ENCODE measurements around the gene AFG1L. TPM values are rescaled to one million over a fixed set of nuclear protein-coding genes. Genes with fewer than 3 reads are reported as not detected.

The AFG1L gene
- total and polyA plus RNA-seq, 2 experiments from 2014 or later, result 4.1 to 8.7 TPM

DNA sequence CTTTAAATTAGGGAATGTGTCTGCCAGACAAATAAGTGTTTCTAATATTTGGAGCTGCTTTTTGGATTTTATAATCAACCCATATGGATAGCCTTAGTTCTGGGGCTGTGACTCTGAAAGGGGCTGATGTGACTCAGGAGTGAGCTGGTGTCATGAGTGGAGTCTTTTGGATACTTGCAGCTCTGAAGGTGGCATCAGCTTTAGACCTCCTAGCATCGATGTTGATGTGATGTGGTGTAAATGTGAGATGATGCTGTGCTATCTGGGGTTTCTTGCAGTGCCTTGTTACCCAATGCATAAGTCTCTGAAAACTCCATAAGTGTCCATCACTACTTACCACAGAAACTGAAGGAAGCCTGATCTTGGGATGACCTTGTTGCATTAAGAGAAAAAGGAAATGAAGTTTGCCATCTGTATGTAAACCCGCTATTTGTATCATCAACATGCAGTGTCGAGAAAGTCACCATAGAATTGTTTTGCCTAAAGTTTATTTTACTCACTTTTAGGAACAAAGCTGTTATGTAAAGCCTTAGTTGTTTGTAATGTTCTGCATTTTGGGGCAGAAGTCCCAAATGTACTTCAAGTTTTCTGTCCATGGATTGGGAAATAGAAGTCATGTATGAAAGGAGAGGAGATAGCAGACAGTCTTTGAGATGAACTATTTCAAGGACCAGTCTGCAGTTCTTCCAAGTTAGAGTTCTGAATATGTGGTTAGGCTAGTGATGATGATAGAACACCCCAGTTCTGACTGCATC is 273.9 kb downstream of the AFG1L start (continued):
- TF ChIP-seq, protein P1, sequence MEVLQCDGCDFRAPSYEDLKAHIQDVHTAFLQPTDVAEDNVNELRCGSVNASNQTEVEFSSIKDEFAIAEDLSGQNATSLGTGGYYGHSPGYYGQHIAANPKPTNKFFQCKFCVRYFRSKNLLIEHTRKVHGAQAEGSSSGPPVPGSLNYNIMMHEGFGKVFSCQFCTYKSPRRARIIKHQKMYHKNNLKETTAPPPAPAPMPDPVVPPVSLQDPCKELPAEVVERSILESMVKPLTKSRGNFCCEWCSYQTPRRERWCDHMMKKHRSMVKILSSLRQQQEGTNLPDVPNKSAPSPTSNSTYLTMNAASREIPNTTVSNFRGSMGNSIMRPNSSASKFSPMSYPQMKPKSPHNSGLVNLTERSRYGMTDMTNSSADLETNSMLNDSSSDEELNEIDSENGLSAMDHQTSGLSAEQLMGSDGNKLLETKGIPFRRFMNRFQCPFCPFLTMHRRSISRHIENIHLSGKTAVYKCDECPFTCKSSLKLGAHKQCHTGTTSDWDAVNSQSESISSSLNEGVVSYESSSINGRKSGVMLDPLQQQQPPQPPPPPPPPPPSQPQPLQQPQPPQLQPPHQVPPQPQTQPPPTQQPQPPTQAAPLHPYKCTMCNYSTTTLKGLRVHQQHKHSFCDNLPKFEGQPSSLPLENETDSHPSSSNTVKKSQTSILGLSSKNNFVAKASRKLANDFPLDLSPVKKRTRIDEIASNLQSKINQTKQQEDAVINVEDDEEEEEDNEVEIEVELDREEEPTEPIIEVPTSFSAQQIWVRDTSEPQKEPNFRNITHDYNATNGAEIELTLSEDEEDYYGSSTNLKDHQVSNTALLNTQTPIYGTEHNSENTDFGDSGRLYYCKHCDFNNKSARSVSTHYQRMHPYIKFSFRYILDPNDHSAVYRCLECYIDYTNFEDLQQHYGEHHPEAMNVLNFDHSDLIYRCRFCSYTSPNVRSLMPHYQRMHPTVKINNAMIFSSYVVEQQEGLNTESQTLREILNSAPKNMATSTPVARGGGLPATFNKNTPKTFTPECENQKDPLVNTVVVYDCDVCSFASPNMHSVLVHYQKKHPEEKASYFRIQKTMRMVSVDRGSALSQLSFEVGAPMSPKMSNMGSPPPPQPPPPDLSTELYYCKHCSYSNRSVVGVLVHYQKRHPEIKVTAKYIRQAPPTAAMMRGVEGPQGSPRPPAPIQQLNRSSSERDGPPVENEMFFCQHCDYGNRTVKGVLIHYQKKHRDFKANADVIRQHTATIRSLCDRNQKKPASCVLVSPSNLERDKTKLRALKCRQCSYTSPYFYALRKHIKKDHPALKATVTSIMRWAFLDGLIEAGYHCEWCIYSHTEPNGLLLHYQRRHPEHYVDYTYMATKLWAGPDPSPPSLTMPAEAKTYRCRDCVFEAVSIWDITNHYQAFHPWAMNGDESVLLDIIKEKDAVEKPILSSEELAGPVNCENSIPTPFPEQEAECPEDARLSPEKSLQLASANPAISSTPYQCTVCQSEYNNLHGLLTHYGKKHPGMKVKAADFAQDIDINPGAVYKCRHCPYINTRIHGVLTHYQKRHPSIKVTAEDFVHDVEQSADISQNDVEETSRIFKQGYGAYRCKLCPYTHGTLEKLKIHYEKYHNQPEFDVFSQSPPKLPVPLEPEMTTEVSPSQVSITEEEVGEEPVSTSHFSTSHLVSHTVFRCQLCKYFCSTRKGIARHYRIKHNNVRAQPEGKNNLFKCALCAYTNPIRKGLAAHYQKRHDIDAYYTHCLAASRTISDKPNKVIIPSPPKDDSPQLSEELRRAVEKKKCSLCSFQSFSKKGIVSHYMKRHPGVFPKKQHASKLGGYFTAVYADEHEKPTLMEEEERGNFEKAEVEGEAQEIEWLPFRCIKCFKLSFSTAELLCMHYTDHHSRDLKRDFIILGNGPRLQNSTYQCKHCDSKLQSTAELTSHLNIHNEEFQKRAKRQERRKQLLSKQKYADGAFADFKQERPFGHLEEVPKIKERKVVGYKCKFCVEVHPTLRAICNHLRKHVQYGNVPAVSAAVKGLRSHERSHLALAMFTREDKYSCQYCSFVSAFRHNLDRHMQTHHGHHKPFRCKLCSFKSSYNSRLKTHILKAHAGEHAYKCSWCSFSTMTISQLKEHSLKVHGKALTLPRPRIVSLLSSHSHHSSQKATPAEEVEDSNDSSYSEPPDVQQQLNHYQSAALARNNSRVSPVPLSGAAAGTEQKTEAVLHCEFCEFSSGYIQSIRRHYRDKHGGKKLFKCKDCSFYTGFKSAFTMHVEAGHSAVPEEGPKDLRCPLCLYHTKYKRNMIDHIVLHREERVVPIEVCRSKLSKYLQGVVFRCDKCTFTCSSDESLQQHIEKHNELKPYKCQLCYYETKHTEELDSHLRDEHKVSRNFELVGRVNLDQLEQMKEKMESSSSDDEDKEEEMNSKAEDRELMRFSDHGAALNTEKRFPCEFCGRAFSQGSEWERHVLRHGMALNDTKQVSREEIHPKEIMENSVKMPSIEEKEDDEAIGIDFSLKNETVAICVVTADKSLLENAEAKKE (CRISPR knock-in tag; IDR thresholded peaks at IDR 0.05), result no peak
- TF ChIP-seq, protein P2, sequence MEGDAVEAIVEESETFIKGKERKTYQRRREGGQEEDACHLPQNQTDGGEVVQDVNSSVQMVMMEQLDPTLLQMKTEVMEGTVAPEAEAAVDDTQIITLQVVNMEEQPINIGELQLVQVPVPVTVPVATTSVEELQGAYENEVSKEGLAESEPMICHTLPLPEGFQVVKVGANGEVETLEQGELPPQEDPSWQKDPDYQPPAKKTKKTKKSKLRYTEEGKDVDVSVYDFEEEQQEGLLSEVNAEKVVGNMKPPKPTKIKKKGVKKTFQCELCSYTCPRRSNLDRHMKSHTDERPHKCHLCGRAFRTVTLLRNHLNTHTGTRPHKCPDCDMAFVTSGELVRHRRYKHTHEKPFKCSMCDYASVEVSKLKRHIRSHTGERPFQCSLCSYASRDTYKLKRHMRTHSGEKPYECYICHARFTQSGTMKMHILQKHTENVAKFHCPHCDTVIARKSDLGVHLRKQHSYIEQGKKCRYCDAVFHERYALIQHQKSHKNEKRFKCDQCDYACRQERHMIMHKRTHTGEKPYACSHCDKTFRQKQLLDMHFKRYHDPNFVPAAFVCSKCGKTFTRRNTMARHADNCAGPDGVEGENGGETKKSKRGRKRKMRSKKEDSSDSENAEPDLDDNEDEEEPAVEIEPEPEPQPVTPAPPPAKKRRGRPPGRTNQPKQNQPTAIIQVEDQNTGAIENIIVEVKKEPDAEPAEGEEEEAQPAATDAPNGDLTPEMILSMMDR (conservative IDR thresholded peaks at IDR 0.05; ENCODE audit: low read depth in 2 of 2), result no peak
- TF ChIP-seq POLR2AphosphoS5 (IDR thresholded peaks at IDR 0.05; ENCODE audit: low read depth) (no peak), CREB1 (CRISPR knock-in tag; IDR thresholded peaks at IDR 0.05; ENCODE audit: low read depth) (no peak)

DNA sequence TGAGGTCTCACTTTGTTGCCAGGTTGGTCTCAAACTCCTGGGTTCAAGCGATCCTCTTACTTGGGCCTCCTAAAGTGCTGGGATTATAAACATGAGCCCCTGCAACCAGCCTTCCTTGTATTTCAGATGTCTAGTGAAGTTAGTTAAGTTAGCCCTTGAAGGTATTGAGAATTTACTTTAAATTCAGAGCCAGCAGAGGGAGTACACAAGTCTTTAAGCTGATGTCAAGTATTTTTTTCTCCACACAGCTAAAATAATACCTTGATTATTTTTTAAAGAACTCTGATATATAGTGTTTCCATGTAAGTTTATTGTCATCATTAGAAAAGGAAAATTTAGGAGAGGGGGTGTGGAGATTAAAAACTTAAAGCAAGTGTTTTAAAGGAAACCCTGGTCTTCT is 275.7 kb downstream of the AFG1L start:
- peaks cover 4% of the 10 kb centered on the region for H3K27me3 Mint-ChIP-seq (ENCODE audit: insufficient read depth, low read depth, poor library complexity)
- DNase-seq (ENCODE audit: low spot score), result peak; percentile 43
- peaks cover 8% of the 10 kb centered on the region; the same call in 1 of the 2 replicates for H3K4me1 ChIP-seq (ENCODE audit: insufficient read depth)
- H2AFZ ChIP-seq, result no peak overlapping the region
- no peaks in the 10 kb centered on the region for H3K27me3 ChIP-seq (ENCODE audit: insufficient read depth)
- no peaks in the 10 kb centered on the region for H3K9me2 ChIP-seq (ENCODE audit: insufficient read depth)
- peaks cover 6% of the 10 kb centered on the region; the same call in 1 of the 2 replicates for H4K20me1 ChIP-seq (replicated peaks; ENCODE audit: insufficient read depth)
- no peaks in the 10 kb centered on the region; the same call in 2 of the 3 replicates for H3K9me3 Mint-ChIP-seq
- no peak overlapping the region for H3K4me2 ChIP-seq
- peaks cover 32% of the 10 kb centered on the region for H3K36me3 Mint-ChIP-seq (ENCODE audit: low read depth)
- H3K79me2 ChIP-seq (replicated peaks; ENCODE audit: insufficient read depth), result peaks cover 97% of the 10 kb centered on the region
- H3K27ac ChIP-seq (ENCODE audit: low read depth), result no peak overlapping the region
- H3K4me3 ChIP-seq, result no peak overlapping the region
- no peaks in the 10 kb centered on the region for H3F3A ChIP-seq (replicated peaks; ENCODE audit: low read depth)
- TF ChIP-seq CREB1 (CRISPR knock-in tag; IDR thresholded peaks at IDR 0.05; ENCODE audit: low read depth) (no peak), ZNF114 (CRISPR knock-in tag; IDR thresholded peaks at IDR 0.05) (no peak)
- TF ChIP-seq, protein P3, sequence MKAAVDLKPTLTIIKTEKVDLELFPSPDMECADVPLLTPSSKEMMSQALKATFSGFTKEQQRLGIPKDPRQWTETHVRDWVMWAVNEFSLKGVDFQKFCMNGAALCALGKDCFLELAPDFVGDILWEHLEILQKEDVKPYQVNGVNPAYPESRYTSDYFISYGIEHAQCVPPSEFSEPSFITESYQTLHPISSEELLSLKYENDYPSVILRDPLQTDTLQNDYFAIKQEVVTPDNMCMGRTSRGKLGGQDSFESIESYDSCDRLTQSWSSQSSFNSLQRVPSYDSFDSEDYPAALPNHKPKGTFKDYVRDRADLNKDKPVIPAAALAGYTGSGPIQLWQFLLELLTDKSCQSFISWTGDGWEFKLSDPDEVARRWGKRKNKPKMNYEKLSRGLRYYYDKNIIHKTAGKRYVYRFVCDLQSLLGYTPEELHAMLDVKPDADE (IDR thresholded peaks at IDR 0.05), result no peak
- TF ChIP-seq, protein P2 (conservative IDR thresholded peaks at IDR 0.05; ENCODE audit: low read depth in 2 of 2), result peak in 1 of 2 experiments; percentile 19; a peak in 1 of 4 replicates
- TF ChIP-seq, protein P4, sequence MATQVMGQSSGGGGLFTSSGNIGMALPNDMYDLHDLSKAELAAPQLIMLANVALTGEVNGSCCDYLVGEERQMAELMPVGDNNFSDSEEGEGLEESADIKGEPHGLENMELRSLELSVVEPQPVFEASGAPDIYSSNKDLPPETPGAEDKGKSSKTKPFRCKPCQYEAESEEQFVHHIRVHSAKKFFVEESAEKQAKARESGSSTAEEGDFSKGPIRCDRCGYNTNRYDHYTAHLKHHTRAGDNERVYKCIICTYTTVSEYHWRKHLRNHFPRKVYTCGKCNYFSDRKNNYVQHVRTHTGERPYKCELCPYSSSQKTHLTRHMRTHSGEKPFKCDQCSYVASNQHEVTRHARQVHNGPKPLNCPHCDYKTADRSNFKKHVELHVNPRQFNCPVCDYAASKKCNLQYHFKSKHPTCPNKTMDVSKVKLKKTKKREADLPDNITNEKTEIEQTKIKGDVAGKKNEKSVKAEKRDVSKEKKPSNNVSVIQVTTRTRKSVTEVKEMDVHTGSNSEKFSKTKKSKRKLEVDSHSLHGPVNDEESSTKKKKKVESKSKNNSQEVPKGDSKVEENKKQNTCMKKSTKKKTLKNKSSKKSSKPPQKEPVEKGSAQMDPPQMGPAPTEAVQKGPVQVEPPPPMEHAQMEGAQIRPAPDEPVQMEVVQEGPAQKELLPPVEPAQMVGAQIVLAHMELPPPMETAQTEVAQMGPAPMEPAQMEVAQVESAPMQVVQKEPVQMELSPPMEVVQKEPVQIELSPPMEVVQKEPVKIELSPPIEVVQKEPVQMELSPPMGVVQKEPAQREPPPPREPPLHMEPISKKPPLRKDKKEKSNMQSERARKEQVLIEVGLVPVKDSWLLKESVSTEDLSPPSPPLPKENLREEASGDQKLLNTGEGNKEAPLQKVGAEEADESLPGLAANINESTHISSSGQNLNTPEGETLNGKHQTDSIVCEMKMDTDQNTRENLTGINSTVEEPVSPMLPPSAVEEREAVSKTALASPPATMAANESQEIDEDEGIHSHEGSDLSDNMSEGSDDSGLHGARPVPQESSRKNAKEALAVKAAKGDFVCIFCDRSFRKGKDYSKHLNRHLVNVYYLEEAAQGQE (IDR thresholded peaks at IDR 0.05; ENCODE audit: unreplicated experiment), result no peak
- H3K4me1 Mint-ChIP-seq, result peaks cover 22% of the 10 kb centered on the region
- no peak overlapping the region for H3K4me3 Mint-ChIP-seq
- ATAC-seq, result no peak
- no peaks in the 10 kb centered on the region; the same call in 1 of the 2 replicates for H3K36me3 ChIP-seq (ENCODE audit: insufficient read depth)
- H3K27ac Mint-ChIP-seq, result no peak overlapping the region

All from GM23338 (cell line).